Umbilical cord (tissue), 2 donors: ENCODE data around the gene SLC6A19. TPM values are rescaled to one million over a fixed set of nuclear protein-coding genes. Genes with fewer than 3 reads are reported as not detected.
"Not testable (repeated sequence)": the region's sequence is repeated elsewhere in the genome, so short reads cannot be mapped to it uniquely, and the experiment has no call there.

ENCODE experiments used
- DNase-seq: peaks from one replicate; pipeline ENCODE4 v3.0.0-alpha.2; 2015; ENCODE audit warnings: low spot score
- total RNA-seq: library from RNA; depleted of rRNA; stranded (reverse); fragments of >200 nt; gene quantifications from one replicate; pipeline ENCODE4 v1.2.3, GENCODE V29; 2014; ENCODE audit warnings: low replicate concordance; ENCODE audit not compliant: insufficient read depth

SLC6A19 gene
- total RNA-seq, 1 donor from 2014 or later: 0.48 TPM

GRCh38 chr5:1220831-1221230 is 19.4 kb downstream of the SLC6A19 start:
- DNase-seq: no peak

DNA sequence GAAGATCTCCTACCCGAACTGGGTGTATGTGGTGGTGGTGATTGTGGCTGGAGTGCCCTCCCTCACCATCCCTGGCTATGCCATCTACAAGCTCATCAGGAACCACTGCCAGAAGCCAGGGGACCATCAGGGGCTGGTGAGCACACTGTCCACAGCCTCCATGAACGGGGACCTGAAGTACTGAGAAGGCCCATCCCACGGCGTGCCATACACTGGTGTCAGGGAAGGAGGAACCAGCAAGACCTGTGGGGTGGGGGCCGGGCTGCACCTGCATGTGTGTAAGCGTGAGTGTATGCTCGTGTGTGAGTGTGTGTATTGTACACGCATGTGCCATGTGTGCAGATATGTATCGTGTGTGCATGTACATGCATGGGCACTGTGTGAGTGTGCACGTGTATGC is 20.3 kb downstream of the SLC6A19 start:
- no peak for DNase-seq

- no peak for DNase-seq
Observed at GRCh38 chr5:1222147-1222546, 20.8 kb downstream of the SLC6A19 start.

GRCh38 chr5:1222621-1223277 is 21.4 kb downstream of the SLC6A19 start:
- no peak for DNase-seq

DNA sequence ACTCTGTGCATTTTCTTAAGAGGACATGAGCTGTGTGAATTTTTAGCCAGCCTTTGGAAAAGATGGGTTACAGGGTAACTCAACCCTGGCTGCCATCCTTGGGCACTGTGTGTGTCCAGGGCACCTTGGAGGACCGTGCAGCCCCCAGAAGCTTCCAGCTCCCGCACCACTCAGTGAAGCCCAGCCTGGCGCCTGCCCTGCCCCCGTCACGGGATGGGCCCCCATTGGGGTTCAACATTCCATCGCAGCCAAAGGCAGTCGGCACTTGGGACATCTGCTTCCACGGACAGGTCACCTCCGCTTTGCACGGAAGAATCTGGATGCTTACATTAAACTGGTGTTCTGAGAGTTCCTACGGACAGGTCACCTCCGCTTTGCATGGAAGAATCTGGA is 21.9 kb downstream of the SLC6A19 start:
- no peak for DNase-seq

DNA sequence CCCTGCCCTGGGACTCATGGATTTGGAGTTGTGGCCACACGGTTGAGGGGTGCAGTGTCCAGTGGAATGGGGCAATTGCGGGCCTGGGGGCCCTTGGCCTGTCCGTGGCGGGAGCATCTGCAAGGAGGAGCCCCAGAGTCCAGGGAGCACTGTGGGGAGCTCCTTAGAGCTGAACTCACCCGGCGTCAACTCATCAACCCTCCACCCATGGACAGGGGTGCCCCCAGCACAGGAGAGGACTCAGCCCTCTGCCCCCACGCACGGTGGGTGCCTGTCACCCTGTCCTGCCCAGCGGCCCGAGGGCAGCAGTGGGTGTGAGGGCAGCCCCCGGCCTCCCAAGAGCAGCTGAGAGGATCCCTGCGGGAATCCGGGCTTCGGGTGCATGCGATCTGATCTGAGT is 23.2 kb downstream of the SLC6A19 start:
- DNase-seq: no peak

DNA sequence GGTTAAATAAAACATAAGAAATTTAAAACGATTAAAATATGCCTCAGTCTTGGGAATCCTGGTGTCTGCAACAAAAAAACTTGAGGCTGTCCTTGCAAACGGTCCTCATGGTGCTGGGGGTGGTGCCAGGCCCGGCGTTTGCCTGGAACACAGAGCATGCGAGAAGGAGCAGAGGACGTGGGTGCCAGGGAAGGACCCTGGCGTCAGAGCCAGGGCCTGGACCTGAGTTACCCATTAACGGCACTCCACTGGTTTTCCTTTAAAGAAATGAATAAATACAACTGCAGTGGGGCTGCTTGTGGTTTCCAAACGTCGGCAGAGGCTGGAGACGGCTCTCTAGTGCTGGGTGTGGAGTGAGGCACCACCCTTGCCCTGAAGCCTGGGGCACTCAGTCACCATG is 23.7 kb downstream of the SLC6A19 start, which contains the start of gene SLC6A18:
Gene SLC6A18 (plus strand): TSS at position 301 of the 400 bp plus-strand sequence. CDS start 97 bp downstream, at position 398.
- no peak for DNase-seq

- DNase-seq: no peak
Observed at GRCh38 chr5:1226231-1226630, 24.8 kb downstream of the SLC6A19 start.

GRCh38 chr5:1226839-1227581 is 25.6 kb downstream of the SLC6A19 start:
- DNase-seq: no peak

- no peak for DNase-seq
Observed at GRCh38 chr5:1227667-1228066, 26.3 kb downstream of the SLC6A19 start.

DNA sequence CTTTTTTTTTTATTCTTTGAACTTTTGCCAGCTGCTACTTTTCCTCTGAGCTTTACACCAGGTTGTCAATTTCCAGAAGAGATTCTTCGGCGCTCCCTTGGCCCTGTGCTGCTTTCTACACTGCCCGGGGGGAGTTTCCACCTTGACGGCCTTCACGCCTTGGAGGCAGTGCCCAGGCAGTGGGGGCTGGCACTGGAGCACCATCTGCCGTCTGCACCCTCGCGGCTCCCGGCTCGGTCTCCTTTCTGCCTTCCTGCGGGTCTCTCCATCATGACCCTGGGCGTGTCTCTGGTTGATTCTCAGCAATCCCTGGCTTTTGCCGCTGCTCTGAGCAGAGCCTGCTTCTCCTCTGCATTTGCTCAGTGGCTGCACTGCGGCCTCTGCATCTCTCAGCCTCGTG is 26.7 kb downstream of the SLC6A19 start:
- no peak for DNase-seq

DNA sequence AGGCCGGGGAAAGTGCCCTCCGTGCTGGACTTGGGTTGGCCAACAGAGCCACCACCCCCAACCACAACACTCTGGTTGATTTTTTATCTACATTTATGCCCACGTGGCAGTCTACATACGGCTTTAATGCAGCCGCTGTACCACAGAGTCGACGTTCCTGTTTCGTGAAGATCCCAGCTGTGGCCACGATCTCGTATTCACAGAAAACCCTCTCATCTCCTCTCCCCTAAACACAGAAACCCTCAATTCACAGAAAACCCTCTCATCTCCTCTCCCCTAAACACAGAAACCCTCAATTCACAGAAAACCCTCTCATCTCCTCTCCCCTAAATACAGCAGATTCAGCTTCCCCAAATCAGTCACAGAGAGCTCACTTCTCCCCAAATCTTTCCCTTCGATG is 27.6 kb downstream of the SLC6A19 start:
- not testable (repeated sequence) for DNase-seq

DNA sequence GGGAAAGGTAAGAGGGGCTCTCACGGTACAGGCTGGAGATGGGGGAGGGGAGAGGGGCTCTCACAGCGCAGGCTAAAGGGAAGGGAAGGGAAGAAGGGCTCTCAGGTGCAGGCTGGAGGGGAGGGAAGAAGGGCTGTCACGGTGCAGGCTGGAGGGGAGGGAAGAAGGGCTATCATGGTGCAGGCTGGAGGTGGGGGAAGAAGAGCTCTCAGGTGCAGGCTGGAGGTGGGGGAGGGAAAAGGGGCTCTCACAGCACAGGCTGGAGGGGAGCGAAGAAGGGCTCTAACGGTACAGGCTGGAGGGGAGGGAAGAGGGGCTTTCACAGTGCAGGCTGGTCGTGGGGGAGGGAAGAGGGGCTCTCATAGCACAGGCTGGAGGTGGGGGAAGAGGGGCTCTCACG is 28.4 kb downstream of the SLC6A19 start:
- DNase-seq: no peak

GRCh38 chr5:1230551-1230950 is 29.2 kb downstream of the SLC6A19 start:
- no peak for DNase-seq

DNA sequence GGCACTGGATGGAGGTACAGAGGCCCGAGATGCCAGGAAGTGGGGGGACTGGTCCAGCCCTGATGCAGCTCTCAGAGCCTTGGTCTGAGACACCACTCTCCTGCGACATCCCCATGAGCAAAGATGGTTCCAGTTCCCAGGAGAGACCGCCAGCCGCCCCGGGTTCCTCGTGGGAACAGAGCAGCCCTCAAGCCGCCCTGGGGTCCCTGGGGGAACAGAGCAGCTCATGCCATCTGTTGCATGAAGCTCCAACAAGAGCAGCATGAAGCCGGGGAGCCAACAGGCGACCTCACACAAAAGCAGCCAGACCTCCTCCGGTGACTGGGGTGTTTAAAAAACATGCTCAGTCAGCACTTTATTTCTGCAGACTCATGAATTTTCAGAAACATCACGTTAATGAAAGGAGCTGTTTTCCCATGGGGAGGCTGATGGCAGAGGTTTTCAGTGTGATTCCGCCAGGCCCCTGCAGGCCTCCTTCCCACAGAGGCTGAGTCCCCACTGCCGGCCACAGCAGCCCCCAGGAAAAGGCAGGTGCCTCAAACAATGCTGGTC is 30.0 kb downstream of the SLC6A19 start:
- no peak for DNase-seq

GRCh38 chr5:1232780-1233179 is 31.4 kb downstream of the SLC6A19 start:
- no peak for DNase-seq

- DNase-seq: no peak
Observed at GRCh38 chr5:1235379-1235778, 34.0 kb downstream of the SLC6A19 start.

DNA sequence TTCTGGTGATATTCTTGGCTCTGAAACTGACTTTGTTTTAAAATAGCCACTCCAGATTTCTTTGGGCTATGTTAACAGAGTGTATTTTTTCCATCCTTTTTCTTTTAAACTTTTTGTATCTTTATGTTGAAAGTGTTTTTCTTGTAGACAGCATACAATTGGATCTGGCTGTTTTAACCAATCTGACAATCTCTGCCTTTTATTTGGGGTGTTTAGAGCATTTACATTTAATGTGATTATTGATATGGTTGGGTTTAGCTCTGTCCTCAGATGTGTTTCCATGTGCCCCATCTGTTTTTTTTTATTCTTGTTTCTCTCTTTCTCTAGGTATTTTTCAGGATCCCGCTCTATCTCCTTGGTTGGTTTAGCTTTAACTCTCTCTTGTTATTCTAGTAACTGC is 34.4 kb downstream of the SLC6A19 start:
- DNase-seq: no peak

DNA sequence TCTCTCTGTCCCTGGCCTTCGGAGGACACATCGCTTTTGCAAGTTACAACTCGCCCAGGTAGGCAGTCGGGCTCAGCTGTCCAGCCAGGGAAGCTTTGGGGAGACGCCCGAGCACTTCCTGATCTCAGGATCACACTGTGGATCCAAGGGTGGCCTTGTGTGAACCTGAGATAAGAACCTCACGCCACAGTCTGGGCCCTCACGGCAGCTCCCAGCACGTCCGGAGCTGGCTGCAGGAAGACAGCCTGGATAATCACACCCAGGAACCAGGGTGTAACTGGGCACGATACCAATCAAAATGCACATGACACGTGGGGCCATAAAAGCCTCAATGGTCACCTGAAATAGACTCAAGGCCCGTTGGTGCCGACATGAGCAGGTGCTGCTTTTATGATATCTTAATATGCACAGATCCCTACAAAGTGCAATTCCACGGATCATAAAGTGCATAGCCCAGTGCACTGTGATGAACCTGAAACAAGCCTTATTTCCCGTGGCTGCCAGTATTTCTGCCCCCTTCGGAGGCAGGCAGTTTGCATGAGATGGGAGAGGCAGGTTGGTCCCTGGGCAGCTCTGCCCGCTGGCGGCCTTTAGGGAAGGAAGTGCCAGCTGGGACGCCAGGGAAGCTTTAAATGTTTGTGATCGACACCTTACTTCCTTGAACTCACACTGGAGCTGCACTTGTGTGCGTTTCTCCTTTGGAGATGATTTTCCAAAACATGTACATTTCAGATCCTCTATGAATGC is 38.3 kb downstream of the SLC6A19 start:
- DNase-seq: no peak

- no peak for DNase-seq
Observed at GRCh38 chr5:1240496-1241260, 39.3 kb downstream of the SLC6A19 start.

GRCh38 chr5:1241509-1242080 is 40.2 kb downstream of the SLC6A19 start:
- DNase-seq: no peak
